HEK293 (cell line): ENCODE results near the gene GALNT13.

ENCODE experiments used
- CTCF ChIA-PET: fragments of 350-600 bp; formaldehyde crosslinking; extraction: SDS; loops from one replicate; lab custom pipeline; 2021; ENCODE audit warnings: antibody characterized with exemption; lab: Yijun Ruan, JAX
- POLR2A ChIA-PET: fragments of 300-600 bp; formaldehyde crosslinking; extraction: SDS; loops from one replicate; lab custom pipeline; 2020; ENCODE audit warnings: antibody characterized with exemption, inconsistent platforms; lab: Yijun Ruan, JAX
- H3K27ac ChIP-seq: fragments of 200-500 bp; sonication (Bioruptor generic); 2 replicates; pipeline ENCODE4 v1.5.1; 2014; ENCODE audit warnings: low read depth, low read length, control low read depth, inconsistent platforms; ENCODE audit errors: extremely low read depth
- H3K36me3 ChIP-seq, 2 experiments: fragments of 200-500 bp in 1 of 2; sonication (Bioruptor generic) in 1 of 2; 1 replicate in 1 of 2; 2 replicates in 1 of 2; pipeline ENCODE4 v1.5.1; 2014 to 2017; ENCODE audit warnings: inconsistent platforms in 2 of 2, low read length in 2 of 2; ENCODE audit not compliant: control insufficient read depth in 2 of 2, insufficient read depth in 1 of 2
- H3K4me1 ChIP-seq: fragments of 200-500 bp; sonication (Bioruptor generic); 2 replicates; pipeline ENCODE4 v1.5.1; 2014; ENCODE audit warnings: mild to moderate bottlenecking, low read length, inconsistent platforms; ENCODE audit not compliant: control insufficient read depth, insufficient read depth
- H3K4me3 ChIP-seq: 2 replicates; pipeline ENCODE4 v1.5.1; 2011; ENCODE audit warnings: low read depth, mild to moderate bottlenecking, control low read depth, low read length, moderate library complexity
- H3K9me3 ChIP-seq: fragments of 200-500 bp; sonication (Bioruptor generic); 2 replicates; pipeline ENCODE4 v1.5.1; 2014; ENCODE audit warnings: low read depth, low read length, inconsistent platforms; ENCODE audit not compliant: control insufficient read depth, insufficient read depth
- CTCF ChIP-seq: fragments of 450-650 bp; formaldehyde crosslinking; IDR thresholded peaks from 2 replicates; pipeline ENCODE4 v1.5.1; 2016; ENCODE audit warnings: missing biosample characterization, missing genetic modification characterization
- ELK4 ChIP-seq: IDR thresholded peaks from 2 replicates; pipeline ENCODE4 v1.6.1; 2011; ENCODE audit warnings: mild to moderate bottlenecking, low read depth, low read length, borderline replicate concordance
- FEZF1 ChIP-seq: fragments of 450-650 bp; formaldehyde crosslinking; IDR thresholded peaks from 2 replicates; pipeline ENCODE4 v1.5.1; 2016; ENCODE audit warnings: missing biosample characterization, missing genetic modification characterization
- KLF16 ChIP-seq: fragments of 450-650 bp; formaldehyde crosslinking; IDR thresholded peaks from 2 replicates; pipeline ENCODE4 v1.5.1; 2017; ENCODE audit warnings: missing biosample characterization, missing genetic modification characterization
- MEIS1 ChIP-seq: sonication (generic); formaldehyde crosslinking; IDR thresholded peaks from 2 replicates; pipeline ENCODE4 v1.8.1; 2022; ENCODE audit warnings: missing genetic modification reagents, mild to moderate bottlenecking, borderline replicate concordance
- OSR2 ChIP-seq: fragments of 450-650 bp; formaldehyde crosslinking; IDR thresholded peaks from 2 replicates; pipeline ENCODE4 v1.5.1; 2016; ENCODE audit warnings: missing biosample characterization, missing genetic modification characterization
- OVOL3 ChIP-seq: fragments of 450-650 bp; formaldehyde crosslinking; IDR thresholded peaks from 2 replicates; pipeline ENCODE4 v1.5.1; 2016; ENCODE audit warnings: missing biosample characterization, missing genetic modification characterization
- PRDM4 ChIP-seq: fragments of 450-650 bp; formaldehyde crosslinking; IDR thresholded peaks from 2 replicates; pipeline ENCODE4 v1.5.1; 2017; ENCODE audit warnings: missing biosample characterization, missing genetic modification characterization
- ZBTB10 ChIP-seq: fragments of 450-650 bp; formaldehyde crosslinking; IDR thresholded peaks from 2 replicates; pipeline ENCODE4 v1.5.1; 2016; ENCODE audit warnings: missing biosample characterization, missing genetic modification characterization
- ZBTB6 ChIP-seq: fragments of 450-650 bp; formaldehyde crosslinking; IDR thresholded peaks from 2 replicates; pipeline ENCODE4 v1.5.1; 2017; ENCODE audit warnings: missing biosample characterization, missing genetic modification characterization
- ZFP37 ChIP-seq: fragments of 450-650 bp; formaldehyde crosslinking; IDR thresholded peaks from 2 replicates; pipeline ENCODE4 v1.5.1; 2016; ENCODE audit warnings: missing biosample characterization, missing genetic modification characterization
- ZFP41 ChIP-seq: fragments of 450-650 bp; formaldehyde crosslinking; IDR thresholded peaks from 2 replicates; pipeline ENCODE4 v1.5.1; 2016; ENCODE audit warnings: missing biosample characterization, missing genetic modification characterization, borderline replicate concordance
- ZNF138 ChIP-seq: fragments of 450-650 bp; formaldehyde crosslinking; IDR thresholded peaks from 2 replicates; pipeline ENCODE4 v1.5.1; 2016; ENCODE audit warnings: missing biosample characterization, missing genetic modification characterization, borderline replicate concordance
- ZNF184 ChIP-seq: fragments of 450-650 bp; IDR thresholded peaks from 2 replicates; pipeline ENCODE4 v1.5.1; 2018; ENCODE audit warnings: missing biosample characterization, mild to moderate bottlenecking, missing genetic modification characterization
- ZNF221 ChIP-seq: fragments of 450-650 bp; formaldehyde crosslinking; IDR thresholded peaks from 2 replicates; pipeline ENCODE4 v1.5.1; 2017; ENCODE audit warnings: missing biosample characterization, missing genetic modification characterization, borderline replicate concordance
- ZNF324 ChIP-seq: fragments of 450-650 bp; formaldehyde crosslinking; IDR thresholded peaks from 2 replicates; pipeline ENCODE4 v1.5.1; 2016; ENCODE audit warnings: missing biosample characterization, missing genetic modification characterization
- ZNF362 ChIP-seq: fragments of 450-650 bp; formaldehyde crosslinking; IDR thresholded peaks from 2 replicates; pipeline ENCODE4 v1.5.1; 2016; ENCODE audit warnings: missing biosample characterization, missing genetic modification characterization
- ZNF555 ChIP-seq: fragments of 450-650 bp; formaldehyde crosslinking; conservative IDR thresholded peaks from 2 replicates; pipeline ENCODE4 v1.5.1; 2017; ENCODE audit warnings: missing biosample characterization, mild to moderate bottlenecking, missing genetic modification characterization, inconsistent platforms
- ZNF624 ChIP-seq: fragments of 450-650 bp; formaldehyde crosslinking; IDR thresholded peaks from 2 replicates; pipeline ENCODE4 v1.5.1; 2017; ENCODE audit warnings: missing biosample characterization, missing genetic modification characterization
- ZNF654 ChIP-seq: fragments of 450-650 bp; formaldehyde crosslinking; IDR thresholded peaks from 2 replicates; pipeline ENCODE4 v1.5.1; 2016; ENCODE audit warnings: low read depth, missing biosample characterization, missing genetic modification characterization
- ZNF785 ChIP-seq: fragments of 450-650 bp; formaldehyde crosslinking; IDR thresholded peaks from 2 replicates; pipeline ENCODE4 v1.5.1; 2016; ENCODE audit warnings: missing biosample characterization, missing genetic modification characterization
- ZNF791 ChIP-seq: fragments of 450-650 bp; formaldehyde crosslinking; IDR thresholded peaks from 2 replicates; pipeline ENCODE4 v1.5.1; 2016; ENCODE audit warnings: missing biosample characterization, missing genetic modification characterization
- ZSCAN4 ChIP-seq: fragments of 450-650 bp; formaldehyde crosslinking; IDR thresholded peaks from 2 replicates; pipeline ENCODE4 v1.5.1; 2017; ENCODE audit warnings: missing biosample characterization, missing genetic modification characterization

The GALNT13 gene

GRCh38 chr2:154452471-154452870, 580.7 kb downstream of the GALNT13 start (continued):
- TF ChIP-seq ZBTB10 (tag by site-specific recombination) (no peak), ZNF184 (tag by site-specific recombination) (no peak), ZNF324 (tag by site-specific recombination) (no peak), ZNF791 (tag by site-specific recombination) (no peak), ZNF624 (no peak), ELK4 (no peak), OVOL3 (no peak)

- CTCF ChIA-PET = interaction anchor here (0.6 to 1.2 kb wide), 6 partner anchors 24 to 1567 kb away, joined by 3 to 5 read pairs (median 4); no protein-coding TSS in a partner anchor
- Histone ChIP-seq H3K4me1 (peaks cover under 1% of the 10 kb centered on the region; the same call in 1 of the 2 replicates), H3K36me3 (no peaks in the 10 kb centered on the region), H3K9me3 (no peaks in the 10 kb centered on the region), H3K27ac (no peak overlapping the region), H3K4me3 (no peak overlapping the region)
- TF ChIP-seq ZBTB6 (tag by site-specific recombination) (no peak), ZNF654 (peak; percentile 49), ZFP37 (tag by site-specific recombination) (no peak), ZNF138 (tag by site-specific recombination) (0 out of 2 replicates have a peak, but pooled peaks have one; percentile 26), ZSCAN4 (tag by site-specific recombination) (no peak), ZNF362 (tag by site-specific recombination) (no peak), ZNF221 (tag by site-specific recombination) (no peak), FEZF1 (tag by site-specific recombination) (no peak), ZNF555 (tag by site-specific recombination) (no peak), PRDM4 (no peak), KLF16 (no peak), ZNF785 (no peak), OSR2 (tag by site-specific recombination) (no peak), MEIS1 (no peak), CTCF (tag by site-specific recombination) (peak; percentile 17; the same call in 1 of the 2 replicates), ZFP41 (no peak)
- POLR2A ChIA-PET = no interaction called here
Measured at GRCh38 chr2:154452906-154453493, 581.3 kb downstream of the GALNT13 start.
